Ishikawa (cell line): Measurements from ENCODE around the gene NOCT.

ENCODE experiments used
- CEBPB ChIP-seq: IDR thresholded peaks from 2 replicates; pipeline ENCODE4 v1.6.1; 2012
- CREB1 ChIP-seq: IDR thresholded peaks from 2 replicates; pipeline ENCODE4 v1.6.1; 2012; ENCODE audit warnings: low read depth
- EGR1 ChIP-seq: IDR thresholded peaks from 2 replicates; pipeline ENCODE4 v1.6.1; 2012
- EP300 ChIP-seq: IDR thresholded peaks from 2 replicates; pipeline ENCODE4 v1.6.1; 2012; ENCODE audit warnings: borderline replicate concordance
- FOXM1 ChIP-seq: IDR thresholded peaks from 2 replicates; pipeline ENCODE4 v1.6.1; 2012; ENCODE audit warnings: low read depth, borderline replicate concordance
- MAX ChIP-seq: IDR thresholded peaks from 2 replicates; pipeline ENCODE4 v1.6.1; 2012
- NFIC ChIP-seq: IDR thresholded peaks from 2 replicates; pipeline ENCODE4 v1.6.1; 2012
- RAD21 ChIP-seq: IDR thresholded peaks from 2 replicates; pipeline ENCODE4 v1.6.1; 2012; ENCODE audit warnings: low read depth
- REST ChIP-seq: IDR thresholded peaks from 2 replicates; pipeline ENCODE4 v1.6.1; 2012; ENCODE audit warnings: low read depth, mild to moderate bottlenecking
- TAF1 ChIP-seq: IDR thresholded peaks from 2 replicates; pipeline ENCODE4 v1.6.1; 2012; ENCODE audit warnings: low read depth, mild to moderate bottlenecking
- TCF12 ChIP-seq: IDR thresholded peaks from 2 replicates; pipeline ENCODE4 v1.6.1; 2012; ENCODE audit warnings: low read depth
- TEAD4 ChIP-seq: IDR thresholded peaks from 2 replicates; pipeline ENCODE4 v1.6.1; 2012
- USF1 ChIP-seq: IDR thresholded peaks from 2 replicates; pipeline ENCODE4 v1.6.1; 2012
- YY1 ChIP-seq: IDR thresholded peaks from 2 replicates; pipeline ENCODE4 v1.6.1; 2012; ENCODE audit warnings: low read depth
- ZBTB7A ChIP-seq: IDR thresholded peaks from 2 replicates; pipeline ENCODE4 v1.6.1; 2012; ENCODE audit warnings: low read depth

Gene NOCT

GRCh38 chr4:138992676-138993075 lies 22.9 kb upstream of the NOCT start:
- TF ChIP-seq RAD21: no peak
- no peak for TF ChIP-seq MAX
- TF ChIP-seq TEAD4: no peak
- no peak for TF ChIP-seq CREB1
- TF ChIP-seq CEBPB: no peak
- no peak for TF ChIP-seq REST
- TF ChIP-seq TAF1: no peak
- TF ChIP-seq EGR1: no peak
- no peak for TF ChIP-seq USF1
- no peak for TF ChIP-seq TCF12
- no peak for TF ChIP-seq YY1
- no peak for TF ChIP-seq FOXM1
- TF ChIP-seq NFIC: no peak
- TF ChIP-seq ZBTB7A: no peak

GRCh38 chr4:138996090-138996489 lies 19.5 kb upstream of the NOCT start:
- TF ChIP-seq EGR1 (no peak), ZBTB7A (no peak), RAD21 (no peak), TAF1 (no peak), TEAD4 (no peak), EP300 (no peak), REST (no peak), MAX (no peak), CREB1 (no peak), USF1 (no peak), TCF12 (no peak), CEBPB (no peak), FOXM1 (no peak), NFIC (no peak)

GRCh38 chr4:138999666-139000065 lies 15.9 kb upstream of the NOCT start:
- TF ChIP-seq TEAD4 (no peak), FOXM1 (no peak), TAF1 (no peak), ZBTB7A (no peak), RAD21 (no peak), YY1 (no peak), NFIC (no peak), EP300 (no peak), EGR1 (no peak), MAX (no peak), CREB1 (no peak), REST (no peak), USF1 (no peak), CEBPB (no peak)

- TF ChIP-seq RAD21 (no peak), USF1 (no peak), CREB1 (no peak), ZBTB7A (no peak), TAF1 (no peak), TEAD4 (no peak), CEBPB (no peak), NFIC (no peak), YY1 (no peak), TCF12 (no peak), EP300 (no peak)
Observed at GRCh38 chr4:139005774-139006173, 9.8 kb upstream of the NOCT start.
